ENCODE measurements around the gene PNPLA8.

DNA sequence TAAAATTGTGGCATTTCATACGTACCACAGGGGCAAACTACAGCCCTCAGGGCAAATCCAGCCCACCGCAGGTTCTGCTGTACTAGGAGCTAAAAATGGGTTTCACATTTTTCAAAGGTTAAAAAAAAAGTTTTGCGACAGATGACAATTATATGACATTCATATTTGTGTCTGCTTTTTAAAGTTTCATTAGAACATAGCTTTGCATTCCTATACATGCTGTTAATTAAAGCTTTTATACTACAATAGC is 758 bp upstream of the PNPLA8 start:
- no peak for TF ChIP-seq EZH2phosphoT487 (IDR thresholded peaks at IDR 0.05; ENCODE audit: borderline replicate concordance, low read depth, low read length)
- TF ChIP-seq, protein P1, sequence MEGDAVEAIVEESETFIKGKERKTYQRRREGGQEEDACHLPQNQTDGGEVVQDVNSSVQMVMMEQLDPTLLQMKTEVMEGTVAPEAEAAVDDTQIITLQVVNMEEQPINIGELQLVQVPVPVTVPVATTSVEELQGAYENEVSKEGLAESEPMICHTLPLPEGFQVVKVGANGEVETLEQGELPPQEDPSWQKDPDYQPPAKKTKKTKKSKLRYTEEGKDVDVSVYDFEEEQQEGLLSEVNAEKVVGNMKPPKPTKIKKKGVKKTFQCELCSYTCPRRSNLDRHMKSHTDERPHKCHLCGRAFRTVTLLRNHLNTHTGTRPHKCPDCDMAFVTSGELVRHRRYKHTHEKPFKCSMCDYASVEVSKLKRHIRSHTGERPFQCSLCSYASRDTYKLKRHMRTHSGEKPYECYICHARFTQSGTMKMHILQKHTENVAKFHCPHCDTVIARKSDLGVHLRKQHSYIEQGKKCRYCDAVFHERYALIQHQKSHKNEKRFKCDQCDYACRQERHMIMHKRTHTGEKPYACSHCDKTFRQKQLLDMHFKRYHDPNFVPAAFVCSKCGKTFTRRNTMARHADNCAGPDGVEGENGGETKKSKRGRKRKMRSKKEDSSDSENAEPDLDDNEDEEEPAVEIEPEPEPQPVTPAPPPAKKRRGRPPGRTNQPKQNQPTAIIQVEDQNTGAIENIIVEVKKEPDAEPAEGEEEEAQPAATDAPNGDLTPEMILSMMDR (conservative IDR thresholded peaks at IDR 0.05; ENCODE audit: low read length) = no peak
